Neuronal stem cell (in vitro differentiated cells): Measurements from ENCODE around the gene TOMM7.

Source experiments
- DNase-seq: peaks from one replicate; pipeline ENCODE4 v3.0.0-alpha.2; 2013; ENCODE audit warnings: low spot score
- H2AFZ ChIP-seq: one replicate; pipeline ENCODE4 v1.6.1; 2013; ENCODE audit warnings: mild to moderate bottlenecking, low read length, inconsistent platforms
- H2AK5ac ChIP-seq: 2 replicates; pipeline ENCODE4 v1.6.1; 2013; ENCODE audit warnings: low read depth, mild to moderate bottlenecking, inconsistent platforms, low read length, moderate library complexity, mixed read lengths
- H2BK120ac ChIP-seq: 2 replicates; pipeline ENCODE4 v1.6.1; 2013; ENCODE audit warnings: low read depth, mild to moderate bottlenecking, inconsistent platforms, low read length, moderate library complexity, mixed read lengths
- H2BK12ac ChIP-seq: one replicate; pipeline ENCODE4 v1.6.1; 2013; ENCODE audit warnings: low read length, inconsistent platforms
- H2BK15ac ChIP-seq: 2 replicates; pipeline ENCODE4 v1.6.1; 2013; ENCODE audit warnings: mild to moderate bottlenecking, low read length, inconsistent platforms, mixed read lengths
- H2BK5ac ChIP-seq: one replicate; pipeline ENCODE4 v1.6.1; 2013; ENCODE audit warnings: inconsistent platforms, mild to moderate bottlenecking, low read length, moderate library complexity
- H3K14ac ChIP-seq: one replicate; pipeline ENCODE4 v1.6.1; 2013; ENCODE audit warnings: low read length, inconsistent platforms
- H3K18ac ChIP-seq: 2 replicates; pipeline ENCODE4 v1.6.1; 2013; ENCODE audit warnings: low read length, inconsistent platforms
- H3K23ac ChIP-seq: 2 replicates; pipeline ENCODE4 v1.6.1; 2013; ENCODE audit warnings: low read depth, mild to moderate bottlenecking, mixed read lengths, low read length, inconsistent platforms; ENCODE audit not compliant: poor library complexity
- H3K27ac ChIP-seq: replicated peaks from 3 replicates; pipeline ENCODE4 v1.5.1; 2013; ENCODE audit warnings: low read length, inconsistent platforms
- H3K27me3 ChIP-seq, 3 experiments: 2 replicates each; pipeline ENCODE4 v1.6.1; 2013; ENCODE audit warnings: low read length in 3 of 3, mild to moderate bottlenecking in 2 of 3, inconsistent platforms in 1 of 3, low read depth in 1 of 3, mixed read lengths in 1 of 3, moderate library complexity in 1 of 3; ENCODE audit not compliant: control insufficient read depth in 3 of 3, insufficient read depth in 3 of 3
- H3K36me3 ChIP-seq, 2 donors: replicated peaks in 1 of 2; 2 replicates each; pipeline ENCODE4 v1.6.1; 2013; ENCODE audit warnings: low read length in 2 of 2; ENCODE audit not compliant: control insufficient read depth in 2 of 2, insufficient read depth in 2 of 2
- H3K4ac ChIP-seq: 2 replicates; pipeline ENCODE4 v1.6.1; 2013; ENCODE audit warnings: inconsistent platforms, mild to moderate bottlenecking, low read length, moderate library complexity
- H3K4me1 ChIP-seq, 2 donors: 1 replicate in 1 of 2; 2 replicates in 1 of 2; pipeline ENCODE4 v1.6.1; 2013; ENCODE audit warnings: low read length in 2 of 2, low read depth in 1 of 2; ENCODE audit not compliant: control insufficient read depth in 2 of 2, insufficient read depth in 1 of 2
- H3K4me2 ChIP-seq: one replicate; pipeline ENCODE4 v1.6.1; 2013; ENCODE audit warnings: mild to moderate bottlenecking, low read length, inconsistent platforms; ENCODE audit not compliant: insufficient read depth, poor library complexity, severe bottlenecking
- H3K4me3 ChIP-seq, 2 donors: 2 replicates each; pipeline ENCODE4 v1.5.1; 2013; ENCODE audit warnings: low read length in 2 of 2, mild to moderate bottlenecking in 2 of 2, inconsistent platforms in 1 of 2, moderate library complexity in 1 of 2
- H3K79me1 ChIP-seq: one replicate; pipeline ENCODE4 v1.6.1; 2013; ENCODE audit warnings: low read depth, mild to moderate bottlenecking, inconsistent platforms, low read length, moderate library complexity
- H3K9ac ChIP-seq: one replicate; pipeline ENCODE4 v1.6.1; 2013; ENCODE audit warnings: mild to moderate bottlenecking, low read depth, low read length, inconsistent platforms; ENCODE audit not compliant: poor library complexity
- H3K9me3 ChIP-seq, 2 donors: replicated peaks in 1 of 2; 2 replicates each; pipeline versions ENCODE3 to v1.6.1; 2013; ENCODE audit warnings: low read length in 2 of 2, mild to moderate bottlenecking in 2 of 2, inconsistent platforms in 1 of 2, low read depth in 1 of 2, mixed read lengths in 1 of 2, moderate library complexity in 1 of 2; ENCODE audit not compliant: control insufficient read depth in 2 of 2, insufficient read depth in 1 of 2
- H4K8ac ChIP-seq: one replicate; pipeline ENCODE4 v1.6.1; 2013; ENCODE audit warnings: low read depth, mild to moderate bottlenecking, inconsistent platforms, low read length, moderate library complexity
- H4K91ac ChIP-seq: one replicate; pipeline ENCODE4 v1.6.1; 2013; ENCODE audit warnings: low read length, low read depth, mild to moderate bottlenecking, inconsistent platforms; ENCODE audit not compliant: poor library complexity
- WGBS, 2 donors: extraction: QIAGEN DNeasy Blood & Tissue Kit; methylation state at CpG; one replicate each; pipeline ENCODE4 v1.1.7; 2013; ENCODE audit warnings: missing lambda C conversion rate in 2 of 2, mixed read lengths in 1 of 2; ENCODE audit not compliant: insufficient read length in 2 of 2, insufficient replicate concordance in 1 of 2; ENCODE audit errors: extremely low coverage in 2 of 2; 5-methylcytosine and 5-hydroxymethylcytosine counted together

TOMM7 gene

DNA sequence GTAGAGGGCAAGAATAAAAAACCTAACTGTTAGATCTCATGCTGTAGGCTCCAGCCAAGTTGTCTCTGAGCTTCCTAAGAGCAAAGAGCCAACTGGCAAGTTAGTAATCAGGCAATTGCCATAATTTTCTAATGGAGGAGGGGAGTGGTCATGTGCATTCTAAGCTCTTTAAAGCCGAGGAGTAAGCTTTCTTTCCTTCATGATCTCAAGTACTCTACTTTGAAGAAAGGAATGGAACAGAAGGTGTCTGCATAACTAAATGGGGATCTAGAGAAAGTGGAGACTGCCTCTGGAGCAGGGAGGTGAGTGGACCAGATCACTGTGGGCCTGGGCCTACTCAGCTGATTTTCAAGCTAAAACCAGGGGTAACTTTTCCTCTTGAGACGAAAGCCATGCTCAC lies 37.7 kb upstream of the TOMM7 start:
- H3K4me2 ChIP-seq: no peak overlapping the region
- H3K27ac ChIP-seq: no peak overlapping the region
- no peak overlapping the region for H3K4ac ChIP-seq
- H3K14ac ChIP-seq: no peak overlapping the region
- no peaks in the 10 kb centered on the region for H3K9me3 ChIP-seq
- no peak overlapping the region for H3K4me3 ChIP-seq
- peaks cover 0 to 2% of the 10 kb centered on the region in 2 donors for H3K4me1 ChIP-seq
- no peaks in the 10 kb centered on the region for H3K79me1 ChIP-seq
- peaks cover 0 to 1% (median under 1%) of the 10 kb centered on the region in 3 experiments for H3K27me3 ChIP-seq
- no peak overlapping the region for H3K23ac ChIP-seq
- no peak overlapping the region for H2BK120ac ChIP-seq
- H3K9ac ChIP-seq: no peak overlapping the region
- H2BK15ac ChIP-seq: no peak overlapping the region
- no peaks in the 10 kb centered on the region for H3K36me3 ChIP-seq
- no CpG with 5 or more reads among the region's 2 CpGs for WGBS, 2 donors
- H2BK12ac ChIP-seq: no peak overlapping the region
- no peak for DNase-seq
- H2AK5ac ChIP-seq: no peak overlapping the region
- H4K91ac ChIP-seq: no peak overlapping the region
- H4K8ac ChIP-seq: no peak overlapping the region
- no peak overlapping the region for H2AFZ ChIP-seq
- no peak overlapping the region for H2BK5ac ChIP-seq
- no peak overlapping the region for H3K18ac ChIP-seq

DNA sequence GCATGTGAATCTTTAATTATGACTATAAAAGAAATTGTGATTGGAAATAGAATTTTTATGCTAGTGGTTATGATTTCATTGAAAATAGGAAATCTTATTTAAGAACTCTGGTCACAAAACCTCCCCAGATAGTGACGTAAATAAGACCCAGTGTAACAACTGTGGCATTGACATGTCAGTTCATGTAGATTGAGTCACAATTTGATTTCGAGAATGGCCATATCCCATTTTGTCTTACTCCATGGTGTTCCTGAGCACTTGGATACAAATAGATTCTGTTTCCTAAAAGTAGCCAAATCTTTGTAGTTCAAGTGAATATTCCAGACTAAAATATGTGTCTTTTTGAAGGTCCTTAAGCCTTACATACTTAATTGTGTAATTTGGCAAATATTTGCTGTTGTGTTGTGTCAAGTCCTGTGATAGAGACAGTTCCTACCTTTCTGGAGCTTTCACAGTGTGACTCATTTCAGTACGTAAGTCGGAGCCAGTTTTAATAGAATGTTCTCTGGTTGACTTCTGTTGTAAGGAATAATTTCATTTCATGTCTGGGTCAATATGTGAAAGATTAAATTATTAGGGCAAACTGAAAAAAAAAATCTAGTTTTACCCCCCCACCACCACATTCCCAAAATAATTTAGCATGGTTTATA lies 37.1 kb upstream of the TOMM7 start:
- Histone ChIP-seq H4K91ac (no peak overlapping the region), H3K36me3 (no peaks in the 10 kb centered on the region), H2BK12ac (no peak overlapping the region), H2BK15ac (no peak overlapping the region), H3K27me3 (peaks cover 0 to 7% (median 2%) of the 10 kb centered on the region in 3 experiments), H3K4me3 (no peak overlapping the region), H3K4ac (no peak overlapping the region), H3K4me1 (peaks cover 0 to 1% of the 10 kb centered on the region in 2 donors), H3K27ac (no peak overlapping the region), H2AK5ac (no peak overlapping the region), H3K18ac (no peak overlapping the region), H3K4me2 (no peak overlapping the region), H3K9ac (no peak overlapping the region), H2BK5ac (no peak overlapping the region), H2BK120ac (no peak overlapping the region), H3K14ac (no peak overlapping the region), H3K23ac (no peak overlapping the region), H2AFZ (no peak overlapping the region), H4K8ac (no peak overlapping the region), H3K79me1 (no peaks in the 10 kb centered on the region), H3K9me3 (peaks cover 0 to 2% of the 10 kb centered on the region in 2 donors)
- DNase-seq: no peak
- WGBS, 2 donors: no CpG with 5 or more reads among the region's 4 CpGs

DNA sequence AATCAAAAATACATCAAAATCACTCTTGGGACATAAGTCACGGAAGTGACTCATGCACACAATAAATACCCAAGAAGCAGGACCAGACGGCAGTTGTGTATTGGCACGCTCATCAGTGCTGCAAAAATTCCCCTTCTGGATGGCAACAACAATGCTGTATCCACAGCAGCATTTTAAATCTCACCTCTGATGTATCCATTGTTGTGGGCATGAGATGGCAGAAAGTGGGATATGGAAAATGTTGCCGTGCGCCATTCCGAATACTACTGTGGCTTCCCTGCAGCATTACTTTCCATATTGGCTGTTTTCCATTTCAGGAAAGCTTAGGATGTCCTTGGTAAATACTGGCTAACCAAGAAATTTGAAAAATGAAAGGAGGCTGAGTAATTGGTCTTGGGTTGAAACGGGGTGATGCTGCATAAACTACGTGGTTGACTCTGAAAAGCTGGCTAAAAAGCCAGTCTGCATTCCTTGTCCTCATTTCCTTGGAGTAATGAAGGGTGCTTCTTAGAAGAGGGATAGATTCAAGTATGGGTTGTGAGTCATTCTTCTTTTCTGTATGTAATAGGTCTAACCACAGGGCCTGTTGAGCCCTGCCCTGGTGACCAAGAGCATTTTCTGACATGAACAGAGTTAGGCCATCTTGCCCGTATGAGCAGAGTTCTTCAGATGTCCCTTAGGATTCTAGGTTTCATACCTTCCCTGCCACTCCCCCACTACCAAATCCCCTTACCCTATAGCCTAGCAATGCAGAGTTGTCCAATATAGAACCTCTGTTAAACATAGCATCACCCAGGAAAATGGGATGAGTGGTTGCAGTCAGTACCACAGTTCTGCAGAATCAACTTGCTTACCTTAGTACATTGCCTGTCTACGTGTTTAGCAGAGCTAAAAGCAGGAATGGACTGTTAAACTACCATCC lies 36.3 kb upstream of the TOMM7 start:
- Histone ChIP-seq H2BK5ac (no peak overlapping the region), H3K4ac (no peak overlapping the region), H3K23ac (no peak overlapping the region), H3K27ac (no peak overlapping the region), H2BK15ac (no peak overlapping the region), H2BK120ac (no peak overlapping the region), H2AK5ac (no peak overlapping the region), H3K14ac (no peak overlapping the region), H3K4me1 (peaks cover 0 to 1% of the 10 kb centered on the region in 2 donors), H3K18ac (no peak overlapping the region), H2BK12ac (no peak overlapping the region), H3K79me1 (no peaks in the 10 kb centered on the region), H2AFZ (no peak overlapping the region), H3K27me3 (peaks cover 0 to 8% (median 7%) of the 10 kb centered on the region in 3 experiments), H3K4me2 (no peak overlapping the region), H3K36me3 (no peaks in the 10 kb centered on the region), H3K9me3 (peaks cover 0 to 2% of the 10 kb centered on the region in 2 donors), H4K91ac (no peak overlapping the region), H3K9ac (no peak overlapping the region), H4K8ac (no peak overlapping the region), H3K4me3 (no peak overlapping the region)
- WGBS, 2 donors: no CpG with 5 or more reads among the region's 10 CpGs
- DNase-seq: no peak

DNA sequence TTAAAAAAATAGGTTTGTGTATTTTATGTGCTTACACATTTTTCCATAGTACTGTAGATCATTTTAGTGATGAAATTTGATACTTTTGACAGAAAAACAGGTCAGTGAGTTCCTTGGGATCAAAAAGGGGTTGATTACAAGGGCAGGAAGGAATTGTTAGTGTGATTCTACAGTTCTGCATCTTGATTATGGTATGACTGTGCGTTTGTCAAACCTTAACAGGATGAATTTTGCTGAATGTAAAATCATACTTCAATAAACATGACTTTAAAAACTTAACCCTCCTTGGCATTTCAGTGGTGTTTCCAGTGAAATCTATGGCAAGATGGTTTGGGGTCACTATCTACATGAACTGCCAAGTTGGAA lies 35.6 kb upstream of the TOMM7 start:
- Histone ChIP-seq H3K36me3 (no peaks in the 10 kb centered on the region), H3K14ac (no peak overlapping the region), H3K4me3 (no peak overlapping the region)

More for the DNA sequence above, 35.6 kb upstream of the TOMM7 start:
- DNase-seq: no peak
- Histone ChIP-seq H2BK5ac (no peak overlapping the region), H2AFZ (no peak overlapping the region), H3K4me2 (no peak overlapping the region), H2BK120ac (no peak overlapping the region), H3K23ac (no peak overlapping the region), H3K18ac (no peak overlapping the region), H3K27ac (no peak overlapping the region), H4K8ac (no peak overlapping the region), H3K27me3 (peaks cover 0 to 14% (median 7%) of the 10 kb centered on the region in 3 experiments), H2AK5ac (no peak overlapping the region), H2BK15ac (no peak overlapping the region), H2BK12ac (no peak overlapping the region), H3K4me1 (peaks cover 0 to 1% of the 10 kb centered on the region in 2 donors), H3K4ac (no peak overlapping the region), H3K79me1 (no peaks in the 10 kb centered on the region), H3K9ac (no peak overlapping the region), H4K91ac (no peak overlapping the region), H3K9me3 (peaks cover 0 to 5% of the 10 kb centered on the region in 2 donors)
- no CpG with 5 or more reads among the region's 1 CpG for WGBS, 2 donors
